22Rv1 (cell line): ENCODE data around the gene SULT1A3.
"Not testable (repeated sequence)": the region's sequence is repeated elsewhere in the genome, so short reads cannot be mapped to it uniquely, and the experiment has no call there.

Experiments used
- H3K27ac ChIP-seq: fragments of 450-650 bp; 2 replicates; pipeline ENCODE4 v1.5.1; 2017
- CTCF ChIP-seq: fragments of 450-650 bp; IDR thresholded peaks from 2 replicates; pipeline ENCODE4 v1.5.1; 2017; ENCODE audit warnings: mild to moderate bottlenecking
- ZFX ChIP-seq: fragments of 450-650 bp; IDR thresholded peaks from 2 replicates; pipeline ENCODE4 v1.6.1; 2017; ENCODE audit warnings: antibody characterized with exemption, borderline replicate concordance

Gene SULT1A3

GRCh38 chr16:30184891-30185682, 14.0 kb upstream of the SULT1A3 start:
- H3K27ac ChIP-seq, result no peak overlapping the region
- TF ChIP-seq CTCF (no peak), ZFX (no peak)

GRCh38 chr16:30185683-30186421, 13.2 kb upstream of the SULT1A3 start:
- H3K27ac ChIP-seq, result no peak overlapping the region

GRCh38 chr16:30186444-30186781, 12.6 kb upstream of the SULT1A3 start:
- no peak overlapping the region for H3K27ac ChIP-seq
- TF ChIP-seq CTCF, result no peak
- TF ChIP-seq ZFX, result no peak

More at GRCh38 chr16:30185683-30186421, 13.2 kb upstream of the SULT1A3 start:
- no peak for TF ChIP-seq CTCF
- TF ChIP-seq ZFX, result no peak

- TF ChIP-seq ZFX, result no peak
- TF ChIP-seq CTCF, result peak; percentile 96
- no peak overlapping the region for H3K27ac ChIP-seq
Observed at GRCh38 chr16:30186782-30187555, 12.1 kb upstream of the SULT1A3 start.

- no peak overlapping the region for H3K27ac ChIP-seq
- TF ChIP-seq ZFX (no peak), CTCF (peak; percentile 52)
Observed at GRCh38 chr16:30187556-30187865, 11.5 kb upstream of the SULT1A3 start.

GRCh38 chr16:30187971-30188561, 11.0 kb upstream of the SULT1A3 start:
- TF ChIP-seq ZFX (no peak), CTCF (no peak)
- no peak overlapping the region for H3K27ac ChIP-seq

- H3K27ac ChIP-seq, result not testable (repeated sequence)
Observed at GRCh38 chr16:30191158-30191557, 7.9 kb upstream of the SULT1A3 start.

GRCh38 chr16:30193098-30193497, 6.0 kb upstream of the SULT1A3 start:
- not testable (repeated sequence) for H3K27ac ChIP-seq

GRCh38 chr16:30193615-30194014, 5.4 kb upstream of the SULT1A3 start, which contains the start of the genes BOLA2B and SLX1A:
TSS of gene BOLA2B (minus strand) at chr16:30193666. CDS start at chr16:30193595, 71 bp downstream.
TSS of gene SLX1A (plus strand) at chr16:30193875. CDS start at chr16:30194085, 210 bp downstream.
- H3K27ac ChIP-seq, result not testable (repeated sequence)

- H3K27ac ChIP-seq, result not testable (repeated sequence)
Observed at GRCh38 chr16:30194172-30194925, 4.7 kb upstream of the SULT1A3 start.

GRCh38 chr16:30197001-30197400, 2.1 kb upstream of the SULT1A3 start:
- not testable (repeated sequence) for H3K27ac ChIP-seq
